ENCODE data around the gene DBNDD1.

Gene DBNDD1

DNA sequence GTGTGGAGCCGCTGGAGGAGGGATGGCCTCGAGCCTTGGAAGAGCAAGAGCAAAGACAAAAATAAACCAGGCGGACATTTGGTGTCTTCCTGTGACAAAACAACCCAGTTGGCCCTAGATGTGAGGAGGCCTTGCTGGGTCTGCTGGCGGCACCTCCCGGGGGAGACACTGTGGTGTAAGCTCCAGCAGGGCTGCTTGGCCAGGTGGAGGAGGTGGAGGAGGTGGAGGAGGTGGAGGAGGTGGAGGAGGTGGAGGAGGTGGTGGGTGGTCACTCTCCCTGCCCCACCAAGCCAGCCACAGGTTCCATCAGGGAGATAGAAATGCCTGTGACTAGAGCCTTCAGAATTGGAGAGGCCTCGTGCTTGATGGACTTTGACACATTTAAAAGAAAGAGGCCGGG, 32.1 kb downstream of the DBNDD1 start:
- Histone ChIP-seq H3K4me1 (ENCODE audit: control insufficient read depth, insufficient read depth, low read length, unreplicated experiment) (no peaks in the 10 kb centered on the region), H3K4me3 (ENCODE audit: low read depth, low read length) (no peak overlapping the region), H3K27ac (ENCODE audit: low read depth, low read length) (no peak overlapping the region), H3K27me3 (ENCODE audit: insufficient read depth, low read length) (no peaks in the 10 kb centered on the region), H3K36me3 (ENCODE audit: insufficient read depth, low read length) (peaks cover 58% of the 10 kb centered on the region), H3K79me2 (ENCODE audit: control insufficient read depth, insufficient read depth, low read length, unreplicated experiment) (no peaks in the 10 kb centered on the region), H2AFZ (ENCODE audit: low read length, unreplicated experiment) (no peak overlapping the region)

DNA sequence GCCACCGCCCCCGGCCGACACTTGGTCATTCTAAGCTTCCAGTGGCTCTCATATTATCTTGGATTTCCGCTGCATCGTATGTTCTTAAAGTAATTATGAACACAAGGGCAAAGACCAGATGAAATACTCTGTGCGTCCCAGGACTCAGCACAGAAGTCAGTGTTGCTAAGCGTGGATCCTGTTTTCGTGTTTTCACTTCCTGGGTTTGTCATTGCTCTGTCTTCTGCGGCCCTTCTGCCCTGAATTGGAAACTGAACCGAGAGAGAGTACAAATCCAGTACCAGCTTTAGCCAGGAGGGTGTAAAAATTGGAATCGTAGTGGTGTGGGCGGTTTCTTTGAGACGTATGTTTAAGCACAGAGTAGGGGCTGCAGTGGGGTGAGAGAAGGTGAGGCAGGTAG, 32.7 kb downstream of the DBNDD1 start:
- Histone ChIP-seq H3K79me2 (ENCODE audit: control insufficient read depth, insufficient read depth, low read length, unreplicated experiment) (no peaks in the 10 kb centered on the region), H3K4me1 (ENCODE audit: control insufficient read depth, insufficient read depth, low read length, unreplicated experiment) (no peaks in the 10 kb centered on the region), H3K36me3 (ENCODE audit: insufficient read depth, low read length) (peaks cover 60% of the 10 kb centered on the region), H3K27ac (ENCODE audit: low read depth, low read length) (no peak overlapping the region), H2AFZ (ENCODE audit: low read length, unreplicated experiment) (no peak overlapping the region), H3K4me3 (ENCODE audit: low read depth, low read length) (no peak overlapping the region), H3K27me3 (ENCODE audit: insufficient read depth, low read length) (no peaks in the 10 kb centered on the region)

DNA sequence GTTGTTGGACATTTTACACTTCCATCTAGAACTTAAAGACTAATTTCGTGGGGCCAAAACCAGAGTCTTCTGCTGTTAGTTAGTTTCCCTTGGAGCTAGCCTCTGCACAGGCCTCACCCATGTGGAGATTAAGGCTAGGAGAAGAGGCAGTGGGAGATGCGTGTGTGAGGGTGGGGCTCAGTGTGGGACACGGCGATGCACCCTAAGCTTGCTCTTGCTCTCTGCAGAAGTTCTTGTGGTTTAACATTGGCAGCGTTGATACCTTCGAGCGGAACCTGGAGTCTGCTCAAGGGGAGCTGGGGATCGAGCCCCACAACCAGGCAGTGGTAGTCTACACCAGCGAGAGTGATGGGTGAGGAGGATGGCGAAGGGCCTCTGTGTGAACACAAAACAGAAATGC, 34.0 kb downstream of the DBNDD1 start:
- Histone ChIP-seq H3K27me3 (ENCODE audit: insufficient read depth, low read length) (no peaks in the 10 kb centered on the region), H2AFZ (ENCODE audit: low read length, unreplicated experiment) (no peak overlapping the region), H3K79me2 (ENCODE audit: control insufficient read depth, insufficient read depth, low read length, unreplicated experiment) (no peaks in the 10 kb centered on the region), H3K4me1 (ENCODE audit: control insufficient read depth, insufficient read depth, low read length, unreplicated experiment) (no peaks in the 10 kb centered on the region), H3K4me3 (ENCODE audit: low read depth, low read length) (no peak overlapping the region), H3K36me3 (ENCODE audit: insufficient read depth, low read length) (peaks cover 48% of the 10 kb centered on the region), H3K27ac (ENCODE audit: low read depth, low read length) (no peak overlapping the region)

DNA sequence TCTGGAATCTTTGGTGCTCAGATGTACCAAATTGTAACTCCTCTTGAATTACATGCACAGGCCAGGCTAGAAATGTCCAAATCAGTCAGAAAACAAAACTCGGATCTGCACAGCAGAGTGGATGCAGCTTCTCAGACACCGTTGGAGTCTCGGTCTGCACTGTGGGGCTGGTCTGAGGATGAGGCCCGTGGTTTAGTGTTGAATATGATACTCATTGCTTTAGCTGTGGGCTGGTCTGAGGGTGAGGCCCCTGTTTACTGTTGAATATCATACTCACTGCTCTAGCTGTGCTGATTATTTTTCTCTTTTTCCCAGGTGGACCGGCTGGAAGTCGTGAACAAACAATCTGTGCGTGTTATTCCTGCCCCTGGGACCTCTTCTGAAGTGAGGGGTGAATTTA, 35.0 kb downstream of the DBNDD1 start:
- H3K4me1 ChIP-seq (ENCODE audit: control insufficient read depth, insufficient read depth, low read length, unreplicated experiment), result no peaks in the 10 kb centered on the region
- H3K27me3 ChIP-seq (ENCODE audit: insufficient read depth, low read length), result no peaks in the 10 kb centered on the region
- H3K36me3 ChIP-seq (ENCODE audit: insufficient read depth, low read length), result peaks cover 52% of the 10 kb centered on the region
- H3K27ac ChIP-seq (ENCODE audit: low read depth, low read length), result no peak overlapping the region
- no peak overlapping the region for H2AFZ ChIP-seq (ENCODE audit: low read length, unreplicated experiment)
- no peak overlapping the region for H3K4me3 ChIP-seq (ENCODE audit: low read depth, low read length)
- no peaks in the 10 kb centered on the region for H3K79me2 ChIP-seq (ENCODE audit: control insufficient read depth, insufficient read depth, low read length, unreplicated experiment)

DNA sequence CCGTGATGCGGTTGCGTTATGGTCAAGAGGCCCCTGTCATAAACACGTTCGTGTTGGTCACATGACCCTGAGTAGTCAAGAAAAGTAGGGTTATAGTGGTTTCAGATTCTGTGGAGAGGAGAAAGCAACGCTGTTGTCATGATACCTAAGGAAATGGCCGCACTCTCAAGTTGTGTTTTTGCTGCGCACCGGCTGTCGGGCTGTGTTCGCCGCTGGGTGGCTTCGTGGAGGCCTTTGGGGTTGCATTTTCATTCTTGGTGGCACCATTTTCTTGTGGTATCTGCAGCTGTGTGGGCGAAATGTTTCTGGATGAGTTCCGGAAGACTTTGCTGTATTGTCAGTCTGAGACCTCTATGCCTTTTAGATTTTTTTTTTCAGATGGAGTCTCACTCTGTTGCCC, 35.7 kb downstream of the DBNDD1 start:
- Histone ChIP-seq H3K4me1 (ENCODE audit: control insufficient read depth, insufficient read depth, low read length, unreplicated experiment) (no peaks in the 10 kb centered on the region), H3K79me2 (ENCODE audit: control insufficient read depth, insufficient read depth, low read length, unreplicated experiment) (no peaks in the 10 kb centered on the region), H3K4me3 (ENCODE audit: low read depth, low read length) (no peak overlapping the region), H3K36me3 (ENCODE audit: insufficient read depth, low read length) (peaks cover 45% of the 10 kb centered on the region), H3K27ac (ENCODE audit: low read depth, low read length) (no peak overlapping the region), H3K27me3 (ENCODE audit: insufficient read depth, low read length) (no peaks in the 10 kb centered on the region), H2AFZ (ENCODE audit: low read length, unreplicated experiment) (no peak overlapping the region)

DNA sequence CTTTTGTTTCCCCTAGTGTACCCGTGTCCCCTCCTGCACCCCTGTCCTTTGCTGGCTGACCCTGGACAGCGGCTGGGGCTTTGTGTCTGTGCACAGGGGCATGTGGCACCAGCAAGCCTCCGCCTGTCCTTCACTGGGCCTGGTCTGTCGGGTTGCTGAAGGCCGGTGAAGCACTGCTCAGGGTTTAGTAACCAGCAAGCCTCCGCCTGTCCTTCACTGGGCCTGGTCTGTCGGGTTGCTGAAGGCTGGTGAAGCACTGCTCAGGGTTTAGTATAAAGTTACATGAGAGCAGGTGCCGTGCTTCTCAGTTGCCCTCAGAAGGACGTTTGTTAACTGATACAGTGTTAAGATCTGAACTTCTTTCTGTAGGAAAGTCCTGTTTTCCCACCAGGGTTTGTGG, 36.9 kb downstream of the DBNDD1 start:
- H3K4me3 ChIP-seq (ENCODE audit: low read depth, low read length), result no peak overlapping the region
- peaks cover 9% of the 10 kb centered on the region for H3K79me2 ChIP-seq (ENCODE audit: control insufficient read depth, insufficient read depth, low read length, unreplicated experiment)
- H3K4me1 ChIP-seq (ENCODE audit: control insufficient read depth, insufficient read depth, low read length, unreplicated experiment), result no peaks in the 10 kb centered on the region
- no peak overlapping the region for H3K27ac ChIP-seq (ENCODE audit: low read depth, low read length)
- H3K36me3 ChIP-seq (ENCODE audit: insufficient read depth, low read length), result peaks cover 48% of the 10 kb centered on the region
- no peak overlapping the region for H2AFZ ChIP-seq (ENCODE audit: low read length, unreplicated experiment)
- no peaks in the 10 kb centered on the region for H3K27me3 ChIP-seq (ENCODE audit: insufficient read depth, low read length)

DNA sequence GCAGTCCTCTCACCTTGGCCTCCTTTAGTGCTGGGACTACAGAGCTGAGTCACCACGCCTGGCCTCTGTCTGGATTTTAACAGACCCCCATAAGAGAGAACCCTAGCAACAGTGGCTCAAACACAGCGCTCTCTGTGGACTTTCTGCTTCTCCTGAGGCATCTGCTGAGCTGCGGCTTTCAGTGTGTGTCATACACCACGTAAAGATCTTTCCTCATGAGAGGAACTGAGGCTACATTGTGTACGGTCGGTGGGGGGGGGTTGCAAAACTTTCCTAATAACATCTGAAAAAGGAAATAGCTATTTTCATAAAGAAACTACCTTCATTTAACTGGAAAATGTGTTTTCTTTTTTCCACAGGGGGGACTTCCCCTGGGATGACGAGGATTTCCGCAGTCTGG, 37.8 kb downstream of the DBNDD1 start:
- no peak overlapping the region for H2AFZ ChIP-seq (ENCODE audit: low read length, unreplicated experiment)

DNA sequence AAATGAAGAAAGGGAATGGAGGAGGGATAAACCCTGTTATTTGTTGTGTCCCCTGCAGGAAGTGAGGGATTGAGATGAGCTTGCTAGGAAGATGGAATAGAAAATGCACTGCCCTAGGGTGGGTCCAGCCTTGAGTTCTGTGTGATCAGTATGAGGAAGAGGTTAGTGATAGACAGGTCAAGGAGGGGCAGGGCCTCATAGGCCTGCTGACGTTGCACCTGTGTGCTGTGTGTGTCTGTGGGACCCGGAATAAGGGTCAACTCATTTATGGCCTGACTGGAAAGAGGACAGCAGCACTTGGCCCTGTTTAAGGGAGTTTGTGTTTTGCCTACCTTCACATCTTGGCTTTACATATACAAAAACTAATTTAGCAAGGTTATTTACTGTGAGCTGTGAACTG, 44.4 kb downstream of the DBNDD1 start:
- H2AFZ ChIP-seq (ENCODE audit: low read length, unreplicated experiment), result no peak overlapping the region

More for the DNA sequence above, 37.8 kb downstream of the DBNDD1 start:
- Histone ChIP-seq H3K27ac (ENCODE audit: low read depth, low read length) (no peak overlapping the region), H3K79me2 (ENCODE audit: control insufficient read depth, insufficient read depth, low read length, unreplicated experiment) (peaks cover 15% of the 10 kb centered on the region), H3K27me3 (ENCODE audit: insufficient read depth, low read length) (no peaks in the 10 kb centered on the region), H3K36me3 (ENCODE audit: insufficient read depth, low read length) (peaks cover 42% of the 10 kb centered on the region), H3K4me1 (ENCODE audit: control insufficient read depth, insufficient read depth, low read length, unreplicated experiment) (no peaks in the 10 kb centered on the region), H3K4me3 (ENCODE audit: low read depth, low read length) (no peak overlapping the region)

DNA sequence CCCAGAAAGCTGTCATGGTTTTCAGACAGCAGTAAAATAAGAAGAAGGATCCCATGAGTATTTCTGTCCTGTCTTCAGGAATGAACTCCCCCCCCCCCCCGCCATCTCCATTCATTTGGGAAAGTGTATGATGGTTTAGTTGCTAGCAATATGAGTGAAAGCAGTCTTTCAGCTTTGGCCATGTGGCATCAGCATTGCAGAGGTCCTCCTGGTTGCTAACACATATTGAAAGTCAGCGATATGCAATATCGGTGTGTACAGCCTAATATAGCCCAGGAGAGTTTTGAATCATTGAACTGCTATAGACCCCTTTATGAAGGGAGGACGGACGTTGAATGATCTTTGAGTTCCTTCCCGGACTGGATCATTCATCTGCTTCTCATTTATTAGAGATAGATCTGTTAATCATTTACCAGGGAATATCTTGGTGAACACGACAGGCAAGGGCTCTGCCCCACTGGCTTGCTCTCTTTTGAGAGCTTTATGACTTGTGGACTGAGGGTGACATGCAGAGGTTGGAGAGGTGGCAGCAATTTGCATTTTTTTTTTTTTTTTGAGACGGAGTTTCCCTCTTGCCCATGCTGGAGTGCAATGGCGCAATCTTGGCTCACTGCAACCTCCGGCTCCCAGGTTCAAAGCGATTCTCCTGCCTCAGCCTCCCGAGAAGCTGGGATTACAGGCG, 45.5 kb downstream of the DBNDD1 start:
- H3K79me2 ChIP-seq (ENCODE audit: control insufficient read depth, insufficient read depth, low read length, unreplicated experiment), result peaks cover 66% of the 10 kb centered on the region
- no peaks in the 10 kb centered on the region for H3K27me3 ChIP-seq (ENCODE audit: insufficient read depth, low read length)
- peak overlapping the region; percentile 90 for H3K4me3 ChIP-seq (ENCODE audit: low read depth, low read length)
- H2AFZ ChIP-seq (ENCODE audit: low read length, unreplicated experiment), result no peak overlapping the region
- no peak overlapping the region for H3K27ac ChIP-seq (ENCODE audit: low read depth, low read length)
- H3K36me3 ChIP-seq (ENCODE audit: insufficient read depth, low read length), result peaks cover 13% of the 10 kb centered on the region; the same call in 1 of the 2 replicates
- peaks cover 18% of the 10 kb centered on the region for H3K4me1 ChIP-seq (ENCODE audit: control insufficient read depth, insufficient read depth, low read length, unreplicated experiment)

More for the DNA sequence above, 44.4 kb downstream of the DBNDD1 start:
- Histone ChIP-seq H3K79me2 (ENCODE audit: control insufficient read depth, insufficient read depth, low read length, unreplicated experiment) (peaks cover 66% of the 10 kb centered on the region), H3K27ac (ENCODE audit: low read depth, low read length) (no peak overlapping the region), H3K4me1 (ENCODE audit: control insufficient read depth, insufficient read depth, low read length, unreplicated experiment) (peaks cover 18% of the 10 kb centered on the region), H3K27me3 (ENCODE audit: insufficient read depth, low read length) (no peaks in the 10 kb centered on the region), H3K36me3 (ENCODE audit: insufficient read depth, low read length) (peaks cover 13% of the 10 kb centered on the region; the same call in 1 of the 2 replicates), H3K4me3 (ENCODE audit: low read depth, low read length) (no peak overlapping the region)

DNA sequence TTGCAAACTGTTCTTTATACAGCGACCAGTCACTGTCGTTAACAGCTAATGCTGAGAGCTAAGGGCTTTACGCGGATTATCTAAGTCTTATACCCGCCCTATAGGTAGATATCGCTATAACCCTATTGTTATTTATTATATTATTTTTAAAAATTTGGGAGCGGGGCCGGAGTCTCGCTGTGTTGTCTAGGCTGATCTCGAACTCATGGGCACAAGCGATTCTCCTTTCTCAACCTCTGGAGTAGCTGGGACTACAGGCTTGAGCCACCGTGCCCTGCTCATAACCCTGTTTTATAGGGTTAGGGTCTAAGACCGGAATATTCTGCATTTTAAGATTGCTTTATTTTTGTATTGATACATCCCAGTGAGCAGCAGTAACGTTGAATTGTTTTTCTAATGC, 46.0 kb downstream of the DBNDD1 start:
- H2AFZ ChIP-seq (ENCODE audit: low read length, unreplicated experiment), result peak overlapping the region; percentile 91
- peak overlapping the region; percentile 90 for H3K4me3 ChIP-seq (ENCODE audit: low read depth, low read length)
- peaks cover 66% of the 10 kb centered on the region for H3K79me2 ChIP-seq (ENCODE audit: control insufficient read depth, insufficient read depth, low read length, unreplicated experiment)
- no peaks in the 10 kb centered on the region for H3K27me3 ChIP-seq (ENCODE audit: insufficient read depth, low read length)
- H3K27ac ChIP-seq (ENCODE audit: low read depth, low read length), result peak overlapping the region; percentile 85; the same call in 1 of the 2 replicates
- H3K4me1 ChIP-seq (ENCODE audit: control insufficient read depth, insufficient read depth, low read length, unreplicated experiment), result peaks cover 18% of the 10 kb centered on the region
- H3K36me3 ChIP-seq (ENCODE audit: insufficient read depth, low read length), result peaks cover 13% of the 10 kb centered on the region; the same call in 1 of the 2 replicates
